ENCODE results near the gene STX19.
"Not testable (repeated sequence)": the region's sequence is repeated elsewhere in the genome, so short reads cannot be mapped to it uniquely, and the experiment has no call there.

The STX19 gene

GRCh38 chr3:93969997-93970396, 58.4 kb downstream of the STX19 start:
- DNase-seq = no peak

DNA sequence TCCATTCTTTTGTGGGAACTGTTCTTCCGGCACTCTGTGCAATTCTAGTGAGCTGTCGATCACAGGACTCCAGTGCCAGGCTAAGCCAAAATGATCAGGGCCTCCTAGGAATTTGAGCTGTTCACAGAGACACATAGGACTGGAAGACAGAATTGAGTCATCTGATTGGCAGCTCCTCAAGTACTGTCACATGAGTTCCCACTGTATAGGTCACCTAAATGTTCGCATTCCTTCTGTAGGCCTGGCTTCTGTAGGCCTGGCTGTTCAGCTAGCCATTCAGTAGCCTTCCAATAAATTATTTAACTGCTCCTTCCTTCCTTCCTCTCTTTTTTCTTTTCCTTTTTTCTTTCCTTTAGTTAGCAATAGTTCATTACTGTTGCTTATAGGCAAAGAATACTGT, 59.0 kb downstream of the STX19 start:
- DNase-seq = no peak

GRCh38 chr3:93965106-93965505, 63.3 kb downstream of the STX19 start:
- not testable (repeated sequence) for DNase-seq

Measured in stimulated activated CD4-positive, alpha-beta T cell treated with anti-CD3 and anti-CD28 coated beads, Interleukin-4, amount 100 ng/mL, for 1 hour (primary cell).